ENCODE data around the gene RPL35A.
"Not testable (repeated sequence)": the region's sequence is repeated elsewhere in the genome, so short reads cannot be mapped to it uniquely, and the experiment has no call there.

RPL35A gene

DNA sequence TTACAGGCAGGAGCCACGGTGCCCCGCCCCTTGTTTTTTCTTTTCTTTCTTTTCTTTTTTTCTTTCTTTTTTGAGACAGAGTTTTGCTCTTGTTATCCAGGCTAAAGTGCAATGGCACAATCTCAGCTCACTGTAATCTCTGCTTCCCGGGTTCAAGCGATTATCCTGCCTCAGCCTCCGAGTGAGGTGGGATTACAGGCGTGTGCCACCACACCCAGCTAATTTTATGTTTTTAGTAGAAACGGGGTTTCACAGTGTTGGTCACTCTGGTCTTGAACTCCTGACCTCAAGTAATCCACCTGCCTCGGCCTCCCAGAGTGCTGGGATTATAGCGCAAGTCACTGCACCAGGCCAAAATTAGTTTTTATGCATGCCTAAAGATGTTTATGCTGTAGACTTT is 2.5 kb downstream of the RPL35A start:
- DNase-seq (ENCODE audit: low spot score): no peak

DNA sequence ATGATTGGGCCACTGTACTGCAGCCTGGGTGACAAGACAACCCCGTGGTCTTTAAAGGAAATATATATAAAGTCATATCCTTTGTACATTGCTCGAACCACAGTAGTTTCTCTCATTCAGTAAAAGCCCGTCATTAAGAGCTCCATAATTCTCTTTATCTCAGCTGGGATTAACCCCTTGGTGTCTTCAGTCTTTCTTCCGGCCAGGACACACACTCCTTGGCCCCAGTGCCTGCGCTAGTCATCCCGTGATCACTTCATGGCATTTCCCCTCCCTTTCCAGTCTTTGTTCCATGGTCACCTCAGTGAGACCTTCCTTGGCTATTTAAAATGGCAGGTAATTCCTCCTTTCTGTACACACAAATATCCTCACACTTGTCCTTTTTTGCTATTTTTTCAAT is 3.3 kb downstream of the RPL35A start:
- DNase-seq (ENCODE audit: low spot score): no peak

DNA sequence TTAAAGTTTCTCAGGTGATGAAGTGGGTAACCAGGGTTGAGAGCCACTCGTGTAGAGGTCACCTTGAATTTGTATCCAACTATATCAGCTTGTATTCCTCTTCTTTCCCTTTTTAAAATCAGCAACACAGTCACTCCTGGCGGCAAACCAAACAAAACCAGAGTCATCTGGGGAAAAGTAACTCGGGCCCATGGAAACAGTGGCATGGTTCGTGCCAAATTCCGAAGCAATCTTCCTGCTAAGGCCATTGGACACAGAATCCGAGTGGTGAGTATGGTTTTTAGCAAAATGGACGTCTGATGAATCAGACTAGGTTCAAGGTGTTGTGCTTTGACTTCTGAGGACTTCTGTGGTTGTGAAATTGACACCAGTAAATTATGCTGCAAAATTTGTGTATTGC is 3.9 kb downstream of the RPL35A start:
- no peak for DNase-seq (ENCODE audit: low spot score)

DNA sequence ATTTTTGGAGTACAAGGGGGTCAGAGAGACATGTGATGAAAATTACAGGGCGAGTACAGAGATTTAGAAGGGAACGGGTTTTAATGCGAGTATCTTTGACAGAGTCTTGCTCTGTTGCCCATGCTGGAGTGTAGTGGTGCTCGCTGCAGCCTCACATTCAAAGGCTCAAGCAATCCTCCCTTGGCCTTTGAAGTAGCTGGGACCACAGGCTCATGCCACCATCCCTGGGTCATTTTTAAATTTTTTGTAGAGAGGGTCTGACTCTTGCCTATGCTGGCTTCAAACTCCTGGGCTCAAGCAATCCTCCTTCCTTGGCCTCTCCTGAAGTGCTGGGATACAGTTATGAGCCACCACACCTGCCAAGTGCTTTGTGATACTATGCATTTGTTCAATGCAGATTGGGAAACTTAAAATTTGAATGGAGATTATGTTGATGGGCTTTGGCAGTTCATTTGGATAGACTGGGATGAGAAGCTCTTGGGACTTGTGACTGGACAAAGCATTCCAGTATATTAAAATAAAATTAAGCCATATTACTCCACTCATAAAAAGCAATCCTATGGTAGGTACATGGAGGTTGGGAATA is 6.0 kb downstream of the RPL35A start:
- DNase-seq (ENCODE audit: low spot score): no peak

DNA sequence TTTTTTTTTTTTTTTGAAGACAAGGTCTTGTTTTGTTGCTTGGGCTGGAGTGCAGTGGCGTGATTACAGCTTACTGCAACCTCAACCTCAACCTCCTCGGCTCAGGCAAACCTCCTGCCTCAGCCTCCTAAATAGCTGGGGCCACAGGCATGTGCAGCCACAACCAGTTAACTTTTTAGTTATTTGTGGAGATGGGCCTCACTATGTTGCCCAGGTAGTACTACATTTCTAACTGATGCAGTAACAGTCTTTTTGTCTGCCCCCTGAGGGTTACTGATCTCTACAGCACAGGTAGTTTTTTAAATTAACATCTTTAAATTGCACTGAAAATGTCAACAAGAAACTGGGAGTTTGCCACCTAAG is 6.6 kb downstream of the RPL35A start:
- no peak for DNase-seq (ENCODE audit: low spot score)

DNA sequence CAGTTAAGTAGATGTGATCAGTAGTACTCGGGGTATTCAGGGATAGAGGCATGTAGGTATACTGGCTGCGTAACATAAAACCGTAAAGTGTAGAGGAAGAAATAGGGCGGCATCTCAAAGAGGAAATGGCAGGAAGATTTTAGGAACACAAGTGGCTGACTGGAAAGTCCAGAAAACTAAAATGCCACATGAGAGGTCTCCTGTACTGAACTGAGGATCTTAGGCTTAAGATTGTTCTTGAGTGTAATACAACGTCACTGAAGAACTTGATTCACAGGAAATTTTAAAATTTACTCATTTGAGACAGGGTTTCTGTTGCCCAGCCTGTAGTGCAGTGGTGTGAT is 7.8 kb downstream of the RPL35A start:
- no peak for DNase-seq (ENCODE audit: low spot score)

DNA sequence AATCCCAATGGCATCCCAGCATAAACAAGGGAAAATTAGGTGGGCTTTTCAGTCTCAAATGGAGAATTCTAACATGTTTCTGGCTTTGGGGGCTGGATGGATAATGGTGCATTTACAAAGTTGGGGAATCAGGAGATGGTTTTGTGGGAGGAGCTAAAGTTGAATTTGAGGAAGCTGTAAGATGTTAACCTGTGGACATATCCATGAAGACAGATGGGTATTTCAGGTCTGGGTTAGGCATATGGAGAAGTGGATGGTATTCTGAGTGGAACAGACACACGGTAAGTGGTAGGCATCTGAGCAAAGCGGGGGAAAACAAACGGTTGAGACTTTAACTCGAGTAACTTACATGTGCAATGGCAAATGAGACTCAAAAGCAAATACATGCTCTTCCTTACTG is 8.4 kb downstream of the RPL35A start:
- no peak for DNase-seq (ENCODE audit: low spot score)

DNA sequence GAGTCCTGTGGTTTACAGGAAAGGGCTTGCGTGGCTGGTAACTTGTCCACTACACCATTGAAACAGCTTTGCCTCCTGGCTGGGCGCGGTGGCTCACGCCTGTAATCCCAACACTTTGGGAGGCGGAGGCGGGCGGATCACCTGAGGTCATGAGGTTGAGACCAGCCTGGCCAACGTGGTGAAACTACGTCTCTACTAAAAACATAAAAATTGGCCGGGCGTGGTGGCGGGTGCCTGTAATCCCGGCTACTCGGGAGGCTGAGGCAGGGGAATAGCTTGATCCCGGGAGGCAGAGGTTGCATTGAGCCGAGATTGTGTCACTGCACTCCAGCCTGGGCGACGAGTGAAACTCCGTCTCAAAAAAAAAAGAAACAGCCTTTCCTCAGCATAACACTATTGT is 8.9 kb downstream of the RPL35A start:
- DNase-seq (ENCODE audit: low spot score): not testable (repeated sequence)

DNA sequence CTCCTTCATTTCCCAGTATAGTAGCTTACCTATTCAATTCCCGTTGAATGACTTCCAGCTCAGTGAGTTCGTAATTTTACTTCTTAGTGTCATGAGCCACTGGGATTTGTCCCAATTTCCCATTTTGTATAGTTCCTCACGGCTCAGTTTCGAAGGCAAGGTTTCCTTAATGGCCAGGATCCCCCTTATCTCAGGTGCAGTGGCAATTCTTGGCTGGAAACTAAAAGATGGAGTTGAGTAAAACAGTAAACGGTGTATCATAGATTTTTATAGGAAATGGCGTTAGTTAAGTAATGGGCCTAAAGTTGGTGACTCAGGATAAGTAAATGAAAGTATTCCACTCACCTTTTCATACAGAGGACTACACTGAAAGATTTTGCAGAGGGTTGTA is 9.5 kb downstream of the RPL35A start:
- no peak for DNase-seq (ENCODE audit: low spot score)

DNA sequence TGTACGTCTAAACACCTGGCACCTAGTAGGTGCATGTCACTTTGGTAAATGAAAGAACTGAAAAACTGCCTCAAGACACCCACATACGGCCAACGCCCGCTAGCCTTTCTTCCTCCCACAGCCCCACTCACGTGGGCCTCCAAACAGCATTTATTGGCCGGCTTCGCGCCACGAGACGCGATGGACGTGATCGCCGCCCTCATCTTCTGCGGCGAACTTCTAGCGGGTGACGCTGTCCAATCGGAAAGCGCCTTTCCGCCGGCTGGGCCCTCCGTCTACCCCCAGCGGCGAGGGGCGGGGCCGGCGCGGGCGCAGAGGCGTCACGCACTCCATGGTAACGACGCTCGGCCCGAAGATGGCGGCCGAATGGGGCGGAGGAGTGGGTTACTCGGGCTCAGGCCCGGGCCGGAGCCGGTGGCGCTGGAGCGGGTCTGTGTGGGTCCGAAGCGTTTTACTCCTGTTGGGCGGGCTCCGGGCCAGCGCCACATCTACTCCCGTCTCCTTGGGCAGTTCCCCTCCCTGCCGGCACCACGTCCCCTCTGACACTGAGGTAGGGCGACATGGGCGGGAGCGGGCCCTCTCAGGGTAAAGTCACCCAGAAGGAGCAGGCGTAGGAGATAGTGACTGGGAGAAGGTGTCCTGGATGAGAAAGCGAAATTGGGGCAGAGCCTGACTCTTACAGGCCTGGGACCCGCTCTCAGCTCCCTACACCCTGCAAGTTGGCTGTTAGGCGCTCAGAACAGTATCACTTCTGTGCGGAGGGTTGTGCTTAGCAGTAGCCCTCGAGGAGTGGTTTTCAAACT is 10.1 kb downstream of the RPL35A start, which contains the start of gene LMLN:
LMLN (plus strand) TSS at position 327 of the 803 bp plus-strand sequence; CDS start at position 356, 29 bp downstream.
- DNase-seq (ENCODE audit: low spot score): peak; percentile 98

DNA sequence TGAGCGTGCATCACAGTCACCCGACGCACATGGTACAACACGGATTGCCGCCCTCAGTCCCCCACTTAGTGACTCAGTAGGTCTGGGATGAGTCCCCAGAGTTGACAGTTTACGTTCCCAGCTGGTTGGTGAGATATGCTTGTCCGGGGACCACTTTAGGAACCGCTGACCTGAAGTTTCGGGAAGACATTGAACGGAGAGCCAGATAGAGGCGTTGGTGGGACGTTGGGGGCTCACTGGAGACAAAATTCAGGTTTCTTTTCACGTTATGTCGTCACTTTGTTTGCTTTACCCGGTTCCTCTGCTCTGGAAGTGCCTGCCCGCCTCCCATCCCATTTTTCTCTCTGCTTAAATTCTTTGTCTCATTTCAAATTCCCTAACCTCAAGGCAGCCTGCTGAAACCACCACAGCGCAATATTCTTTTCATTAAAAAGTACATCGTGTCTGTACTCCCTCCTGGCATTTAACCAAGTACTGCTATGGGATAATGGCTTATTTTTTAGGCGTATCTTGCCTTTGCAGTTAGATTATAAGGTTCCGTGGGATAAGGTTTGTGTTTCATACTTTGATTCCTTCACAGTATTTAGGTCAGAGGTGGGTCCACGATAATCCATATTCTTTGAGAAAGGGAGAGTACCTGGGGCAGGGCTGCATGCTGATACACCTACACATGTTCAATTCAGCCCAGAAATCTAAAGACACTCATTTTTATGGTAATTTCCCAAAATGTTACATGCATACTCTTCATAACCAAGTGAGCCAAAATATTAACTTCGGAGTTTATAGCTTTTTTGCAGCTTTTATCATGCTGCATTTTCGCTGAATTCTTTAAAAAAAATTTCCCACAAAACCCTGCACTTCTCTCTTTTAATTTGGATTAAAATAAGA is 10.9 kb downstream of the RPL35A start:
- peak; percentile 52 for DNase-seq (ENCODE audit: low spot score)

DNA sequence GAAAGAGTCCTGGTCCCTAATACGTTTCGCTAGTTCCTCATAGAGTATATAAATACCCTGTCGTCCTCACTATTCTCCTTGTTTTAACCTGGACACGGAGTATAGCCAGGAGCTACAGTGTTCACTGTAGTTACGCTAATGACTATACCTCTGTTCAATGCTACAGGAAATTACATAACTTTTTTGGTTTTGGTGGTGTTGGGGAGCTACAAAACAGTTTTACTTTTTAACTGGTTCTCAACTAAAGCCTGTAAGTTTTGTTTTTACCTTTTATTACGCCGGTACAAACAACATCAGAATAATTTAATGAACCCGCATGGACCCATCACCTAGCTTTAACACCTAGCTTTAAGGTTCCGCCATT is 11.6 kb downstream of the RPL35A start:
- no peak for DNase-seq (ENCODE audit: low spot score)

DNA sequence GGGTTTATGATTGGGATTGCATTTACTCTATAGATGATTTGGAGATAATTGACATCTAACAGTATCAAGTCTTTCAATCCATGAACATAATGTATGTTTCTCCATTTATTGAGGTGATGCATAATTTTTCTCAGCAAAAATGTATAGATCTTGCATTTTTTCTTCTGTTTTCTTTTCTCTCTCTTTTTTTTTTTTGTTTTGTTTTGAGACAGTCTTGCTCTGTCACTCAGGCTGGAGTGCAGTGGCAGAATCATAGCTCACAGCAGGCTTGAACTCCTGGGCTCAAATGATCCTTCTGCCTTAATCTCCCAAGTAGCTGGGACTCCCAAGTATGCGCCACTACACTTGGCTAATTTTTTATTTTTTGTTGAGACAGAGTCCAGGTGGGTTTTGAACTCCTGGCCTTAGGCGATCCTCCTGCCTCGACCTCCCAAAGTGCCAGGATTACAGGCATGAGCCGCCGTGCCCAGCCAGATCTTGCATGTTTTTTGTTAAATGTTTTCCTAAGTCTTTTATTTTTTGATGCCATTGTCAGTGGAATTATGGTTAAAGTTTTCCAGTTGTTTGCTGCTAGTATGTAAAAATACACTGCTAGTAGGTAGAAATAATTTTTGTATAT is 13.1 kb downstream of the RPL35A start:
- DNase-seq (ENCODE audit: low spot score): no peak

DNA sequence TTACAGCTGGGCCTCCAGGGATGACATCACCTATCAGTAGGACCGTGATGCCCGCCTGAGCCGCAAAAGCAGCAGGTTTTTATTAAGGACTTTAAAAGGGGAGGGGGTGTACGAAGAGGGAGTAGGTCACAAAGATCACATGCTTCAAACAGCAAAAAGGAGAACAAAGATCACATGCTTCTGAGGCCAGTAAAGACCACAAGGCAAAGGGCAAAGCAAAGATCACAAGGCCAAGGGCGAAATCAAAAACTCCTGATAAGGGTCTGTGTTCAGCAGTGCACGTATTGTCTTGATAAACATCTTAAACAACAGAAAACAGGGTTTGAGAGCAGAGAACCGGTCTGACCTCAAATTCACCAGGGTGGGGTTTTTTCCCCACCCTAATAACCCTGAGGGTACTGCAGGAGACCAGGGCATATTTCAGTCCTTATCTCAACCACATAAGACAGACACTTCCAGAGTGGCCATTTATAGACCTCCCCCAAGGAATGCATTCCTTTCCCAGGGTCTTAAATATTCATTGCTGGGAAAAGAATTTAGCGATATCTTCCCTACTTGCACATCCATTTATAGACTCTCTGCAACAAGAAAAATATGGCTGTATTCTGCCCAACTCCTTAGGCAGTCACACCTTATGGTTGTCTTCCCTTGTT is 17.5 kb downstream of the RPL35A start:
- not testable (repeated sequence) for DNase-seq (ENCODE audit: low spot score)

DNA sequence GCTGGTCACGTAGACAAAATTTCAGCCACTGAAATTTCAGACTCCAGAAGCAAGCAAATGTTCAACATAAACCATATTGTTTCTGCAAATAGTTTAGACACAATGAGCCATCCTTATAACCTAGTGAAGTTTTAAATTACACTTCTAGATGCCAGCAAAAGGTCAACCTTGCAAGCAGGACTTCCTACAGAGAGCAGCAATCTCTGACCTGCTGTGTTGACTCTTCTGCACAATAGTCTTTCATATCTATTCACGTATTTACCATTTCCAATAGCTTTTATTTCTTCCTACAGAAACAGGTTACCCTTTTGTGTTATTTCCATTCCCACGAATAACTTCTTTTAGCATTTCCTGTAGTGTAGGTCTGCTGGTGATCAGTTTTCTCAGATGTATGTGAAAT is 20.6 kb downstream of the RPL35A start:
- no peak for DNase-seq (ENCODE audit: low spot score)

DNA sequence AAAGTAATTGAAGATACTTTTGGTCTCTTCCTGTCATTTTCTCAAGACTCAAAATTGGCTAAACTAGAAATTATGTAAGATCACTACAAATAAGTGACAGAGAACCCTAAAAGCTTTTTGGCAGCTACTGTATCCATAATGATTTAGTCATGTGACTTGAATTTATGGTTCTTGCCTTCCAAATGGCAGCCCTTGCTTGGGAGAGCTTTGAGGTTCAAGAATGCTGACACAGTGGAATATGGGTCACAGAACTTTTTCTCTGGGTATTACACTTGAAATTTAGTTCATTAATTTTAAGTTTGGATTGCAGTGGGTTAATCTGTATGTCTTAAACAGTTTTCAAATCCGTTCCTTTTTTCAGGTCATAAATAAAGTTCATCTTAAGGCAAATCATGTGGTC is 24.0 kb downstream of the RPL35A start:
- no peak for DNase-seq (ENCODE audit: low spot score)

DNA sequence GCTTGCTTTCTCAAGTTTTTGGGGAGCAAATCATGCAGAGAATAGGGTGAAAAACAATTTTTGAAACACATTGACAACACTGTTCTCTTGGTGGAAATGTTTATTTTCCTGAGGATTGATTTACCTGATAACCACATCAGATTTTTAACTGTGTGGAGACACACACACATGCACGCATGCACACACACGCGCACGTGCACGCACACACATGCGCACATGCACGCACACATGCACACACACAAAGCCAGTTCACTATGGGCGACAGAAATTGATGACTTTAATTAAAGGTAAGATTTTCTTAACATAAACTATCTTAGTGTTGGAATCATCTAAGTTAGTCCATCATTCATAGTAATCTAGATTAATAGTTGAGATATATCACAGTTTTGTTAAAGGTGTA is 25.3 kb downstream of the RPL35A start:
- no peak for DNase-seq (ENCODE audit: low spot score)

DNA sequence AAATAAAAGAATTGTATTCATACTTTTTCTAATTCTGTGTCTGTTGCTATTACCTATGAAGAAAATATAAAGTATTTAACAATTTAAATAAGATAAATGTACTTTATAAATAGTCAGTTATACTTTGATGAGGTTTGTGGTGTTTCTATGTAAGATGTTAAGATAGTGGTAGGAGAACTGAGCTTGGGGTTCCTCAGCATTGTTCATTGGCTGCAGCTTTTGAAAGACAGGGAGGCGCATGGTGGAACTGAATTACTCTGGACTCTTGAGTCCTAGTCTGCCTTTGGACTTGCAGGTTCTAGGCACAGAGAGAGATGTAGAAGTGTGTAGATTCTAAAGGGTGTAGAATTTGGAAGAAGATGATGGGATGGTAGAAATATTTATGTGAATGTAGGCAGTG is 33.1 kb downstream of the RPL35A start:
- DNase-seq (ENCODE audit: low spot score): no peak

DNA sequence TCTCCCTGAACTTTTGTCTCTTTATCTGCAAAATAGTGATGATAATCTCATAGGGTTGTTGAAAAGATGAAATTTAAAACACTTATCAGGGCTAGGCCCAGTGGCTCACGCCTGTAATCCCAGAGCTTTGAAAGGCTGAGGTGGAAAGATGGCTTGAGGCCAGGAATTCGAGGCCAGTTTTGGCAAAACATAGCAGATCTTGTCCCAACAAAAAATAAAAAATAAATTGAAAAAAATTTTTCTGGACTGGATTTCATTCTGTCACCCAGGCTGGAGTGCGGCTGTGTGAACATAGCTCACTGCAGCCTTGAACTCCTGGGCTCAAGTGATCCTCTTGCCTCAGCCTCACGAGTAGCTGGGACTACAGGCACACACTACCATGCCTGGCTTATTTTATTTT is 39.7 kb downstream of the RPL35A start:
- no peak for DNase-seq (ENCODE audit: low spot score)

DNA sequence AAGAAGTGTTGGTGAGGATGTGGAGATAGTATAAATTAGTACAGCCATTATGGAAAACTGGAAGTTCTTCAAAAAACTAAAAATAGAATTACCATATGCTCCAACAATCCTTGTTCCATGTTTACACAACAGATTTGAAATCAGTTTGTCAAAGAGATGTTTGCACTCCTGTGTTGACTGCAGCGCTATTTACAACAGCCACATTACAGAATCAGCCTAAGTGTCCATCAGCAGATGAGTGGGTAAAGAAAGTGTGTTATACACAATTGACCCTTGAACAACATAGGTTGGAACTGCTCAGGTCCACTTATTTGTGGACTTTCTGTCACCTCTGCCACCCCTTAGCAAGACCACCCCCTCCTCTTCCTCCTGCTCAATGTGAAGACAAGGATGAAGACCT is 44.7 kb downstream of the RPL35A start:
- no peak for DNase-seq (ENCODE audit: low spot score)

DNA sequence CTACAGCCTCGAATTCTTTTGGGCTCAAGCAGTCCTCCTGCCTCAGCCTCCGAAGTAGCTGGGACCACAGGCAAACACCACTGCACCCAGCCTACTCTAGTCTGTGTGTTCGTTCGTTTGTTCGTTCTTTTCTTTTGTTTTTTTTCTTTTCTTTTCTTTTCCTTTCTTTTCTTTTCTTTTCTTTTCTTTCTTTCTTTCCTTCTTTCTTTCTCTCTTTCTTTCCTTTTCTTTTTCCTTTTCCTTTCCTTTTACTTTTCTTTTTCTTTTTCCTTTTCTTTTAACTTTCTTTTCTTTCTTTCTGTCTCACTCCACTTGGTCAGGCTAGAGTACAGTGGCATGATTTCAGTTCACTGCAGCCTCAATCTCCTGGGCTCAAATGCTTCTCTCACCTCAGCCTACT is 46.9 kb downstream of the RPL35A start:
- DNase-seq (ENCODE audit: low spot score): no peak

DNA sequence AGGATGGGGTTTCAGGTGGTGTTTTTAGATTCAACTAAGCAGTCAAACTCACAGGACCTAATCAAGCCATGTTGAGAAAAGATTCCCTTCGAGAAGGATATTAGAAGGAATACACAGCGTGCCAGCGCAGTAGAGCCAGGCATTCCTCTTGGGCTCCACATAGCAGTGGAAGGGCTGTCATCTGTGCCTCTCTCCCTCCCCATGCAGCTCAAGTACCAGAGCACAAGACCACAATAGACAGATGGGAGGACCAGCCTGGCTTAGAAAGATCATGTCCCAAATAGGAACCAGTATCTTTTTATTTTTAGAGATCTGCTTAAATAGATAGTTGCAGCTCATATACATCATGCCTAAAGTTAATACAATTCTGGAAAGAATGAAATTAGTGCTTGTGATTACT is 47.9 kb downstream of the RPL35A start:
- DNase-seq (ENCODE audit: low spot score): no peak

Measured in AG20443 (cell line).